ENCODE measurements around the gene GHR.
A peak's percentile ranks its signal among the peaks of the same experiment; 100 is the strongest.

The GHR gene

DNA sequence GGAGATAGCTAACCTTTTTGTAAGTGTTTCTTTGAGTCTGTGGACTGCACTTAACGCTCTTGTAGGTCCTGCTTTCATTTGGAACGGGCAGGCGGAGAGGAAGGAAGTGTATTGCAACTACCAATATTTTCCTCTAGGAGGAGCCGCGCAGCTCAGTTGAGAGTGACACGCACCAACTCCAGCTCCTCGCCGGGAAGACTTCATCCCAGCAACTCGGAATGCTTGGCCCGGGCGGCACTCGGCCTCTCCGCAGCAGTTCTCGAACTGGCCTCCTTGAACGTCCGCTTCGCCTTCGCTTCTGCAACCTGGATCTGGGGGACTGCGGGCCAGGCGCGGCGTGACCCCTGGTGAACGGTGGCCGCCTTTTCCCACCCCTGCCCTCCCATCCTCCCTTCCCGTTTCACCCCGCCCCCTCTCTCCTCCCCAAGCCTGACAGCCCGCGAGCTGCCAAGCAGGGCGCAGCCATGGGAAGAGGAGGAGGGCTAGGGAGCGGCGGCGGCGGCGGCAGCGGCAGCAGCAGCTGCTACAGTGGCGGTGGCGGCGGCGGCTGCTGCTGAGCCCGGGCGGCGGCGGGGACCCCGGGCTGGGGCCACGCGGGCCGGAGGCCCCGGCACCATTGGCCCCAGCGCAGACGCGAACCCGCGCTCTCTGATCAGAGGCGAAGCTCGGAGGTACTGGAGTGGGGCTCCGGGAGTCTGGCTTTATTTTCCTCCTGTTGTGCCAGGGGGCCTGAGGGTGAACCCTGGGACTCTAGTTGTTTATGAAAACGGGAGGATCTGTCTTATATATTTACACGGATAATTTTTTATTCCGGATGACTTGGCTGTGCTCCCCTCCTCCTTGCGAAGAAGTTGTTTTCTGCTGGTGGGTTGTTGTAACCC, at the start of gene GHR:
TSS of gene GHR (plus strand) at position 155 of the 881 bp plus-strand sequence. CDS start 142,436 bp downstream, outside the sequence.
- ChIA-PET POLR2A (ENCODE audit: low non-redundant PET) (no interaction called here), CTCF (interaction anchor here (0.6 to 2.2 kb wide), 8 partner anchors 13 to 942 kb away, joined by 3 to 12 read pairs (median 4); no protein-coding TSS in a partner anchor)
- TF ChIP-seq, protein P1, sequence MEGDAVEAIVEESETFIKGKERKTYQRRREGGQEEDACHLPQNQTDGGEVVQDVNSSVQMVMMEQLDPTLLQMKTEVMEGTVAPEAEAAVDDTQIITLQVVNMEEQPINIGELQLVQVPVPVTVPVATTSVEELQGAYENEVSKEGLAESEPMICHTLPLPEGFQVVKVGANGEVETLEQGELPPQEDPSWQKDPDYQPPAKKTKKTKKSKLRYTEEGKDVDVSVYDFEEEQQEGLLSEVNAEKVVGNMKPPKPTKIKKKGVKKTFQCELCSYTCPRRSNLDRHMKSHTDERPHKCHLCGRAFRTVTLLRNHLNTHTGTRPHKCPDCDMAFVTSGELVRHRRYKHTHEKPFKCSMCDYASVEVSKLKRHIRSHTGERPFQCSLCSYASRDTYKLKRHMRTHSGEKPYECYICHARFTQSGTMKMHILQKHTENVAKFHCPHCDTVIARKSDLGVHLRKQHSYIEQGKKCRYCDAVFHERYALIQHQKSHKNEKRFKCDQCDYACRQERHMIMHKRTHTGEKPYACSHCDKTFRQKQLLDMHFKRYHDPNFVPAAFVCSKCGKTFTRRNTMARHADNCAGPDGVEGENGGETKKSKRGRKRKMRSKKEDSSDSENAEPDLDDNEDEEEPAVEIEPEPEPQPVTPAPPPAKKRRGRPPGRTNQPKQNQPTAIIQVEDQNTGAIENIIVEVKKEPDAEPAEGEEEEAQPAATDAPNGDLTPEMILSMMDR (conservative IDR thresholded peaks at IDR 0.05; ENCODE audit: low read depth), result peak; percentile 76
- peak; percentile 75 for DNase-seq (ENCODE audit: low spot score)
- no peak within 1 kb of the TSS; the same call in 1 of the 2 replicates for H3K27ac ChIP-seq

- TF ChIP-seq, protein P1 (conservative IDR thresholded peaks at IDR 0.05; ENCODE audit: low read depth), result no peak
- no peak overlapping the region for H3K27ac ChIP-seq
- ChIA-PET POLR2A (ENCODE audit: low non-redundant PET) (no interaction called here), CTCF (interaction anchor here (1.2 kb wide), 1 partner anchor 126 kb away, joined by 3 read pairs; no protein-coding TSS in a partner anchor)
- DNase-seq (ENCODE audit: low spot score), result no peak
These were observed 48.5 kb upstream of the GHR start for GRCh38 chr5:42374679-42375273.

DNA sequence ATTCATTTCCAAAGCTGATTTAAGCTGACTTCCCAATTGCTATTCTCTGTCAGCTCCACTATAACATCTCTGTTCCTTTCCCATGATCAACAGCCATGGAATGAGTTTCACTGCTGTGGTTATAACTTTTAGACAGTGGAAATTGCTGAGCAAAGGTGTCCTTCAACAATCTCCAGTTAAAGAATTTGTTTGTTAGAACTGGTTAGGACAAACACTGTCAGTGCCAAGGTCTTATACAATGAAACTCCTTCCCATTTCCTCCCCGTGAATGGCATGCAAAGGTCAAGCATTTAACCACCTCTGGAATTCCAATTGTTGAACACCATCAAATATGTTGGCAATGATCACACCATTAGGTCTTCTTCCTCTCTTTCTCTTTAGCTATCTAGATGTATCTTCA, 45.7 kb upstream of the GHR start:
- ChIA-PET CTCF (no interaction called here), POLR2A (ENCODE audit: low non-redundant PET) (no interaction called here)
- TF ChIP-seq, protein P1 (conservative IDR thresholded peaks at IDR 0.05; ENCODE audit: low read depth), result no peak
- no peak for DNase-seq (ENCODE audit: low spot score)
- no peak overlapping the region for H3K27ac ChIP-seq

GRCh38 chr5:42381973-42382372, 41.3 kb upstream of the GHR start:
- TF ChIP-seq, protein P1 (conservative IDR thresholded peaks at IDR 0.05; ENCODE audit: low read depth), result no peak
- ChIA-PET POLR2A (ENCODE audit: low non-redundant PET) (no interaction called here), CTCF (no interaction called here)
- no peak overlapping the region for H3K27ac ChIP-seq
- no peak for DNase-seq (ENCODE audit: low spot score)

DNA sequence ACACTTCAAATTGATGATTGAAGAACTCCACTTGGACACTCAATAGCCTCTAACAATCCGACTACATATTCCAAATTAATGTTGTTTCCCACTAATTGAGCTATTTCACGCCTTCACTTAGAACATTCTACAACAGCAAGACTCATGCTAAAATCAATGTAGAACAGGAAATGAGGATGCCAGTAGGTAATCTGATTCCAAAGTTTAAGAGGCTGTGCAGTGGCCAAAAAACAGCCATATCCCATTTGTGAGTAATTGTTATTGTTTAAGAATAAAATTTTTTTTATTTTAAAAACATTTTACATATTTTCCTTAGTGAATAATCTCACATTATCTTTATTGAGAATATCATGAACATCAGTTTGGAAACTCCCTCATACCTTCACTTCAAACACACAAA, 35.7 kb upstream of the GHR start:
- no peak overlapping the region for H3K27ac ChIP-seq
- POLR2A ChIA-PET (ENCODE audit: low non-redundant PET), result no interaction called here
- TF ChIP-seq, protein P1 (conservative IDR thresholded peaks at IDR 0.05; ENCODE audit: low read depth), result no peak
- DNase-seq (ENCODE audit: low spot score), result no peak
- CTCF ChIA-PET, result no interaction called here

DNA sequence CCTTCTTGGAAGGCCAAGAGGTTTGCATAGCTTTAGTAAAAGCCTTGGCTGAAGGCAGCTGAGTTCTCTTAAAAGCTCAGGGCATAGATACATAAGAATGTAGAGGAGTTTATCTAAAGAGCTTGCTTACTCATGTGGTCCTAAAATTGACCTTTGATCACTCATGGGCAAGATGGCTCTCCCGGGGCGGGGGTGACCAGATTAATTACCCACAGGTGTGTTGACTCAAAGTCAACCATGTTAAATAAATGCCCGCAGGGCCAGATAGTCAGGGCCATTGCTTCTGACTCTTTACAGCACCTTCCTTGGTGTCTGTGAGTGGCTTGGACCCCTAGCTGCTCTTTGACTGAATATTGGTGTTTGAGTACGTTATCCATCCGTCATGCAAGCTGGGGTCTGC, 33.1 kb upstream of the GHR start:
- CTCF ChIA-PET, result interaction anchor here (0.6 kb wide), 2 partner anchors 145 to 517 kb away, joined by 3 to 6 read pairs; no protein-coding TSS in a partner anchor
- DNase-seq (ENCODE audit: low spot score), result no peak
- H3K27ac ChIP-seq, result no peak overlapping the region
- TF ChIP-seq, protein P1 (conservative IDR thresholded peaks at IDR 0.05; ENCODE audit: low read depth), result no peak
- POLR2A ChIA-PET (ENCODE audit: low non-redundant PET), result no interaction called here
